Liver (tissue), 9 donors: ENCODE data around the gene KIF21A. TPM values are rescaled to one million over a fixed set of nuclear protein-coding genes. Genes with fewer than 3 reads are reported as not detected.

Experiments used
- DNase-seq: peaks from one replicate; pipeline ENCODE4 v3.0.0-alpha.2; 2017; ENCODE audit warnings: low spot score
- H3K27ac ChIP-seq, 2 donors: one replicate each; pipeline ENCODE4 v1.7.0; 2013; ENCODE audit warnings: inconsistent platforms in 2 of 2, low read length in 2 of 2, control low read depth in 1 of 2, low read depth in 1 of 2, mild to moderate bottlenecking in 1 of 2
- H3K27me3 ChIP-seq, 4 donors: one replicate each; pipeline versions ENCODE4 v1.6.1 to v1.7.0; 2013; ENCODE audit warnings: low read length in 3 of 4, inconsistent platforms in 1 of 4, mild to moderate bottlenecking in 1 of 4, moderate library complexity in 1 of 4; ENCODE audit not compliant: control insufficient read depth in 4 of 4, insufficient read depth in 4 of 4
- H3K36me3 ChIP-seq, 4 donors: one replicate each; pipeline versions ENCODE4 v1.6.1 to v1.7.0; 2013; ENCODE audit warnings: low read length in 3 of 4, mild to moderate bottlenecking in 3 of 4, low read depth in 1 of 4, moderate library complexity in 1 of 4; ENCODE audit not compliant: control insufficient read depth in 4 of 4, insufficient read depth in 3 of 4
- H3K4me1 ChIP-seq, 4 donors: one replicate each; pipeline versions ENCODE4 v1.6.1 to v1.7.0; 2013; ENCODE audit warnings: low read length in 3 of 4, mild to moderate bottlenecking in 3 of 4, moderate library complexity in 1 of 4; ENCODE audit not compliant: control insufficient read depth in 4 of 4, insufficient read depth in 4 of 4
- H3K4me3 ChIP-seq, 3 donors: one replicate each; pipeline versions ENCODE4 v1.6.1 to v1.7.0; 2013; ENCODE audit warnings: low read length in 3 of 3, control low read depth in 1 of 3, low read depth in 1 of 3, mild to moderate bottlenecking in 1 of 3
- H3K9ac ChIP-seq, 2 donors: one replicate each; pipeline ENCODE4 v1.7.0; 2013; ENCODE audit warnings: low read length in 2 of 2, mild to moderate bottlenecking in 2 of 2, moderate library complexity in 2 of 2, control low read depth in 1 of 2, low read depth in 1 of 2
- H3K9me3 ChIP-seq, 4 donors: one replicate each; pipeline versions ENCODE4 v1.6.1 to v1.7.0; 2013; ENCODE audit warnings: low read length in 3 of 4; ENCODE audit not compliant: control insufficient read depth in 4 of 4
- ATF3 ChIP-seq: IDR thresholded peaks from 2 replicates; pipeline ENCODE4 v1.6.1; 2016; ENCODE audit warnings: antibody characterized with exemption
- CTCF ChIP-seq: fragments of 150-350 bp; IDR thresholded peaks from 2 replicates; pipeline ENCODE4 v1.5.1; 2017; ENCODE audit warnings: improper control_type of control experiment, low read depth, low read length; ENCODE audit not compliant: missing input control
- EGR1 ChIP-seq, 2 donors: IDR thresholded peaks; 2 replicates each; pipeline ENCODE4 v1.6.1; 2016 to 2018; ENCODE audit warnings: antibody characterized with exemption in 2 of 2, low read depth in 2 of 2
- FOXA1 ChIP-seq: IDR thresholded peaks from 2 replicates; pipeline ENCODE4 v1.6.1; 2016; ENCODE audit warnings: antibody characterized with exemption
- FOXA2 ChIP-seq: IDR thresholded peaks from 2 replicates; pipeline ENCODE4 v1.6.1; 2016; ENCODE audit warnings: antibody characterized with exemption
- HNF4A ChIP-seq, 2 donors: conservative IDR thresholded peaks; 2 replicates each; pipeline ENCODE4 v1.6.1; 2016; ENCODE audit warnings: antibody characterized with exemption in 2 of 2, mild to moderate bottlenecking in 2 of 2
- HNF4G ChIP-seq: IDR thresholded peaks from 2 replicates; pipeline ENCODE4 v1.6.1; 2016; ENCODE audit warnings: antibody characterized with exemption
- JUND ChIP-seq, 2 donors: IDR thresholded peaks; 2 replicates each; pipeline ENCODE4 v1.6.1; 2016; ENCODE audit warnings: antibody characterized with exemption in 2 of 2
- MAX ChIP-seq: IDR thresholded peaks from 2 replicates; pipeline ENCODE4 v1.6.1; 2016; ENCODE audit warnings: antibody characterized with exemption
- NR2F2 ChIP-seq: IDR thresholded peaks from 2 replicates; pipeline ENCODE4 v1.6.1; 2016; ENCODE audit warnings: antibody characterized with exemption
- RAD21 ChIP-seq, 2 donors: IDR thresholded peaks; 2 replicates each; pipeline ENCODE4 v1.6.1; 2016; ENCODE audit warnings: antibody characterized with exemption in 2 of 2, mild to moderate bottlenecking in 2 of 2
- REST ChIP-seq: IDR thresholded peaks from 2 replicates; pipeline ENCODE4 v1.6.1; 2016; ENCODE audit warnings: antibody characterized with exemption, mild to moderate bottlenecking
- RXRA ChIP-seq, 2 donors: IDR thresholded peaks; 2 replicates each; pipeline ENCODE4 v1.6.1; 2017 to 2018; ENCODE audit warnings: antibody characterized with exemption in 2 of 2, mild to moderate bottlenecking in 1 of 2
- SP1 ChIP-seq: IDR thresholded peaks from 2 replicates; pipeline ENCODE4 v1.6.1; 2018; ENCODE audit warnings: antibody characterized with exemption, mild to moderate bottlenecking
- TAF1 ChIP-seq: conservative IDR thresholded peaks from 2 replicates; pipeline ENCODE4 v1.6.1; 2016; ENCODE audit warnings: antibody characterized with exemption, mild to moderate bottlenecking
- YY1 ChIP-seq: IDR thresholded peaks from 2 replicates; pipeline ENCODE4 v1.6.1; 2016; ENCODE audit warnings: antibody characterized with exemption, mild to moderate bottlenecking
- WGBS: extraction: QIAGEN DNeasy Blood & Tissue Kit; methylation state at CpG from one replicate; pipeline ENCODE4 v1.1.7; 2013; 5-methylcytosine and 5-hydroxymethylcytosine counted together
- polyA plus RNA-seq, 2 donors: library from polyadenylated mRNA; stranded (reverse) in 1 of 2; unstranded in 1 of 2; fragments of 200-250 nt in 1 of 2; fragments of >200 nt in 1 of 2; fragmentation: Nextera tagmentation in 1 of 2; extraction: Ambion mirVana in 1 of 2; gene quantifications; one replicate each; pipeline versions ENCODE4 v1.2.1 to v1.2.3, GENCODE V29; 2013 to 2015
- total RNA-seq, 2 donors: library from RNA; depleted of rRNA; stranded (reverse); fragments of >200 nt; gene quantifications; one replicate each; pipeline ENCODE4 v1.2.3, GENCODE V29; 2014
- donor health status: healthy.
- donor health status: healthy.
- donor health status: healthy.
- donor health status: healthy.
- donor health status: healthy.

Gene KIF21A
- total and polyA plus RNA-seq, 4 donors = 9.1 to 47.4 (median 21.0) TPM

- Histone ChIP-seq H3K27ac (no peak overlapping the region), H3K4me3 (no peak overlapping the region), H3K9me3 (no peaks in the 10 kb centered on the region), H3K27me3 (no peaks in the 10 kb centered on the region), H3K9ac (no peak overlapping the region), H3K36me3 (peaks cover 0 to 8% (median 1%) of the 10 kb centered on the region in 4 donors), H3K4me1 (peaks cover 2 to 6% (median 5%) of the 10 kb centered on the region in 4 donors)
- 92% methylated on average over 4 of the region's 4 CpGs for WGBS
- DNase-seq = no peak
- TF ChIP-seq HNF4G = no peak
These were observed 99.3 kb downstream of the KIF21A start for GRCh38 chr12:39343665-39344064.

- TF ChIP-seq JUND (IDR thresholded peaks at IDR 0.05) = no peak
- no peak for TF ChIP-seq REST
- no peak for TF ChIP-seq HNF4G
- TF ChIP-seq RAD21 (IDR thresholded peaks at IDR 0.05) = no peak
- TF ChIP-seq EGR1 (IDR thresholded peaks at IDR 0.05; ENCODE audit: low read depth in 2 of 2) = no peak
- no peak for TF ChIP-seq TAF1
- no peak for TF ChIP-seq NR2F2
- TF ChIP-seq SP1 = no peak
- TF ChIP-seq CTCF = no peak
- no peak for TF ChIP-seq MAX
- no peak for TF ChIP-seq ATF3
- no peak for TF ChIP-seq FOXA2
- no peak for TF ChIP-seq RXRA (IDR thresholded peaks at IDR 0.05)
- no peak for TF ChIP-seq HNF4A (conservative IDR thresholded peaks at IDR 0.05)
- no peak for TF ChIP-seq FOXA1
- TF ChIP-seq YY1 = no peak
- 95% methylated on average over 1 of the region's 1 CpG for WGBS
- Histone ChIP-seq H3K27me3 (no peaks in the 10 kb centered on the region), H3K4me3 (no peak overlapping the region), H3K36me3 (peaks cover 0 to 11% (median 5%) of the 10 kb centered on the region in 4 donors), H3K9ac (no peak overlapping the region), H3K9me3 (no peaks in the 10 kb centered on the region), H3K27ac (no peak overlapping the region), H3K4me1 (no peaks in the 10 kb centered on the region)
- no peak for DNase-seq
These were observed 101.2 kb downstream of the KIF21A start for GRCh38 chr12:39341761-39342160.
